ENCODE measurements around the gene ADAMTS2. TPM values are rescaled to one million over a fixed set of nuclear protein-coding genes. Genes with fewer than 3 reads are reported as not detected.

ADAMTS2 gene
- total RNA-seq: 21.1 and 29.5 TPM in 2 replicates

DNA sequence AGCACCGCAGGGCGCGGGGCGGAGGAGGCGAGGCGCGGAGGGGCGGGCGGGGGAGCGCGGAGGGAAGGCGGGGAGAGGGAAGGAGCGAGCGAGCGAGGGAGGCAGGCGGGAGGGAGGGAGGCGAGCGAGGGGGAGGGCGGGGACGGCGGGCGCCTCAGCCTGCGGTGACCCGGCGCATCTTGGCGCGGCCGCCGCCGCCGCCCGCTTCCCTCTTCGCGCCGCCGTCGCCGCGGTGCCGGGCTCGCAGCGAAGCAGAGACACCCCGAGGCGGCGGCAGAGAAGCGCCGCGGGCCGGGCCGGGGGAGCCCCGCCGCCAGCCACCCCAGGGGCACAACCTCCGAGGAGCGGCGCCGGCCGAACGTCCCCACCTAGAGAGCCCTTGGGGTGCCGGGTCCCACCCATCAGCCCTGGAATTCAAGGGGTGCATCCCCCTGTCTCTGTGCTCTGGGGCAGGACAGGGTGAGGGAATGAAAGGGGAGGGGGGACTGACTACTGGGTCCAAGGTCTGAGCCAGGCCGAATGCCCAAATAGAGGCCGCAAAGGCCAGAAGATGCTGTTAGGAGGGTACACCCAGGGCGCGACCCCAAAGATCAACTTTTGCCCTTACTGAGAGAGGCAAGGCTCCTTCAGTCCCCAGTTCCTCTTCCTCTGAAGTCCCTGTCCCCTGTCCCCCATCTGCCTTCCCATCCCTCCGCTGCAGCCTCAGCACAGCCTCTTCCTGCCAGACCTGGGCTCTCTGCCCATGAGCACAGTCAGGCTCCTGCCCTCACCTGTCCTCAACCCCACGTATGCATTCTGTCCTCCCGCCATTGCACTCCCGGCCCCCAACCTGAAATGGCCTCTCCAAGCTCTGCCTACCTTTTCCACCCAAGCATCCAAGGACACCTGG, at the start of gene ADAMTS2:
Gene ADAMTS2 (minus strand): TSS at position 29 of the 889 bp plus-strand sequence. CDS start 133 bp downstream, outside the sequence.

Small RNA genes within 50 kb of the gene (small RNA-seq; reads per million reads assigned to genes)
- gene AC109479.2: not detected

Other genes with a start within 250 kb of the ADAMTS2 start
- 42.4 and 45.8 TPM in 2 replicates for gene RUFY1, start 205.1 kb upstream of the ADAMTS2 start, total RNA-seq

Data from hair follicle dermal papilla cell (primary cell).